GM10847 (cell line): ENCODE data around the gene NXPH1.

ENCODE experiments used
- POLR2A ChIP-seq: IDR thresholded peaks from 2 replicates; pipeline ENCODE4 v1.6.1; 2011; ENCODE audit not compliant: insufficient read length; ENCODE audit errors: extremely low read depth

The NXPH1 gene

DNA sequence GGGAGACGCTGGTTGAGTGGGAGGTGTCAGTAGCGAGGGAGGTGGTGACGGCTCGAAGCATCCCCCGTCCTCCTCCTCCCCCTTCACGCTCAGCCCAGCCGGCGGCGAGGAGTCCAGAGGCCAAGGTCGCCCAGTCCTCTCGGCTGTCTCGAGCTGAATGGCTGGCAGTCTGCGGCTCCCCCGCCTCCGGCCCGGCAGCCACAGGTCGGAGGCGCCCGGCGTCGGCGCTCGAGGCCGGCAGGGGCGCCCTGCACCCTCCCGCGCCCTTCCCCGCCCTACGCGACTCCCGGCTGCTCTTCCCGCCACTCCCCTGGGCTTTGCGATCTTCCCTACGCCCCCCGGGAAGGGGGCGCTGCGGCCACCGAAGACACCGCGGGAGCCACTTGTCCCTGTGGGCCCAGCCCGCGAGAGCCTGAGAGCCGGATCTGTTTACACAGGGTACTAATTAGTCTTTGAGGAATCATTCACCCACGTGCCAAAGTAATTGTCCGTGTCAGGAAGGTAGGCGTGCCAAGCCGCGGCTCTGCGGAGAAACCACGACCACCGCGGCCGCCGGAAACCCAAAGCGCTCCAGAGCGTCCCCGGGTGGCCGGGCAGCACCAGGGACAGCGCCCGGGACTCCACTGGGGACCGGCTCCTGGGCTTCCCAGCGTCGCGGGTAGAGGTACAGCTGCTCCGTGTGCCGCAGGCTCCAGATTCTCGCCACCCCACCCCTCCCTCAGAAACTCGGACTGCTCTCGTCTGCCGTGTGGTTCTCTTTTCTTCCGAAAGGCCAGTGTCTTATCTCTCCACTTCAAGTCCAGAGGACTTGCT is at the start of gene NXPH1:
NXPH1 (plus strand) TSS at position 133 of the 813 bp plus-strand sequence.
- no peak for TF ChIP-seq POLR2A

DNA sequence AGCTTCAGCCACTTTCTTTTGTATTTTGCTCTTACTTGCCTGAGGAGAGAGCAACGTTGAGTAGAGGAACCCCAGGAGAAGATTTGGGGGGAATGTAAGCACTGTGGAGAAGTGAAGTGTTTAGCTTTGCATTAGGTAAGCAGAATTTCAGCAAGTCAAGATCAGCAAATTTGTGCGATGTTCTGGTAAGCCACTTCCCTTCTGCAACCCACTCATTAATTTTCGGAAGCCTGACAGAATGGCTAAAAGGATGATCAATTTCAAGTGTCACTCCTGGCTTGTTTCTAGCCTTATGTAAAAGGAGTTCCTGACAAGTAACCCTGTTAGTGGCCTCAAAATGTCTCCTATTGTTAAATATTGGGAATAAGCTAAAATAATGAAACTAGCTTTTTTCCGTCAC is 48.5 kb upstream of the NXPH1 start:
- TF ChIP-seq POLR2A, result no peak

DNA sequence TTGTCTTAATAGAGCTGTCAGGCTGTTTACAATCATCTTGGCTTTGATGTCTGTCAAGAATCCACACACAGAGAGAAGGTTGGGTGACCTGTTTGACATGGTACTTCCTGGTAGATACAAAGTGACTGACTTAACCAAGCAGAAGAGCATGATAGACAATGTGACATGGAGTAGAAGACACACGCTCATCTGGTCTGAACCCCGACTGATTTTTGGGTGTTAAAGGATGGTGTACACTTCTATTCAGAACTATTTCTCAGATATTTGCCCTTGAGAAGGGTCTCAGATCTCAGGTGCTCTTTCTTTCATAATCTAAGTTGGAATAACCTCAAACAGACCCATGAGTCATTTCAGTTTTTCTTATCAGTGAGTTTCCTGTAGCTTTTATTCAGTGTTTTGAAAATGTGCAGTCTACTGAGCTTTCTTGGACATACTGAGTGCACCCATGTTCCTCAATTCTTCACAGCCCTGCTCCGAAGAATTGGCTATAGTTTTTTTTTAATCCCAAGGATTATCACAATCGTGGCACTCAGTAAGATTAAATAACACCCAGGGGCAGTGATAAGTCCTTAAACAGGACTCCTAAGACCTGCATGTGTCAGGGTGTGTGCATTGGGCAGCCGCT is 46.4 kb upstream of the NXPH1 start:
- no peak for TF ChIP-seq POLR2A

DNA sequence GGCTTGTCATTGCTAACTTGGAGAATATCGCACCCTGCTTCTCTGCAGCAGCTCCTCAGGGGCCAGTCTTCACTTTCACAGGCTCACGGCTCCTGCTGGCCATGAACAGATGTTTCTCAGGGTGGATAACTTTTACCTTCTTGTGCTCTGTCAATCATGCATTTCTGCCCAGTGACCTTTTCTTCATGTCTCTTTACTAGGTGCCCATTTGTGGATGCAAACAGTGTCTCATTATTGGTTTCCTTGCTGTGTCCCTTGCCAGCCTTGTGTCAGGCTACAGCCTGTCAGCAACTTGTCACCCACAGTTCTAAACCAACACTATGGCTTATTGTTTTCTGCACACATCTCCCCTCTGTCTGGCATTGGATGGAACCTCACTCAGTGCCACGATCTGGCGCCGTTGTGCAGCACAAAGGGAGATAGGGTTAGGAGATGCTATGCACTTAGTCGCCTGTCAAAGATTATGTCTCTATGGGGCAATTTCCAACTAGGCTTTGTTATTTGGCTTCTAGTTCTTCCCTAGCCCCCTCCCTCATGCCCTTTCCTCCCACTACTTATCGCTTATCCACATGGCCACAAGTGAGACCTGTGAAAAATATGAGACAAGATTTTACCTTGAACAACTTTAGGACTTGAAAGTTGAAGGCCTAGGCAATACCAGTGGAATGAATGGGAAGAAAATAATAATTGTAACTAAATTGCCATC is 45.7 kb upstream of the NXPH1 start:
- no peak for TF ChIP-seq POLR2A

DNA sequence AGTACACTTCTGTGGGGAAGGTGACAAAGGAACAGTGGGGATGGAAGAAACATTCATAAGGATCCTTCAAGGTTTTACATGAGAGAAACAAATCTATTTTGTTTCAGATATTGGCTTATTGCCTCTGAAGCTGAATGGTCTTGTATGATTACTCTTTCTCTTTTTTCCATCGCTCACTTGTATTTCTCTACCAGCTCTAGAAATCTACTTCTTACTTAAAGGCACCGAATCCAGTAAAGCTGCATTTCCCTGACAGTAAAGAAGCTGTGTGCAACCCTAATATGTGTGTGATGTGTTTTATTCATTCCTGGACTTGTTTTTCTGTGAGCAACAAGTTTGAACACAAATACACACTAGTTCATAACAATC is 45.2 kb upstream of the NXPH1 start:
- TF ChIP-seq POLR2A, result no peak

GRCh38 chr7:8389593-8390261 is 43.7 kb upstream of the NXPH1 start:
- TF ChIP-seq POLR2A, result no peak

DNA sequence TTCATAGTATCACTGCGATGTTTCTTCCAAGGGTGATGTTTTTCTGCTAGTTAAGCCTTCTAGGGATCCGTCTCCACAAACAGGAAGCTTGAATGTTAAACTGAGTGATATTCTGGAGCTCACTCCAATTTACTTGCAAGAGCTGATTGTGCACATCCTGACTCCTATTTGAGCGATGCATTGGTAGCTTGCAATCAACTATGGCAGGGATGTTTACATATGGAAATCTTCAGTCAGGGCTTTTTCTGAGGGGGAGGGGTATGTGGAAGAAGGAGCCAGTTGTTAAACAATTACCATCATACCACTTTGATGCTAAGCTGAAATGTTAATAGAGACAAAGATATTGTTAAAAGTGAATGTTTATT is 43.2 kb upstream of the NXPH1 start:
- no peak for TF ChIP-seq POLR2A

- no peak for TF ChIP-seq POLR2A
Measured at GRCh38 chr7:8391353-8392062, 41.9 kb upstream of the NXPH1 start.

GRCh38 chr7:8396294-8396693 is 37.1 kb upstream of the NXPH1 start:
- TF ChIP-seq POLR2A, result no peak

DNA sequence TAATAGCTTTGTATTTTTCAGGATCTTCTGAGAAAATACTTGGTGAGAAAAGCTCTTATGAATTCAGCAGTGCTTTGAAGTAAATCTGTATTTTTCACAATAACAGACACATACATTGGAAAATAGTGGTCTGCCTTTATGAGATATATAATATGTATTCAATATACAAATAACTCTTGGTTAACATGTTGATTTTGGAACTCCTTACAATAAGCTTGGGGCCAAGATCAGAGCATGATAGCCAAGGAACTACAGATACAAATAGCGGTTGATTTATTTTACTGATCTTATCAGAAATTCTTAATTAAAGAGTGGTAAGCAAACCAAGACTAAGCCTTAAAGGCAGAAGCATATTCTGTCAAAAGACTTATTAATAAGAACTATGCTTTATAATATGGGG is 24.5 kb upstream of the NXPH1 start:
- TF ChIP-seq POLR2A, result no peak

GRCh38 chr7:8411103-8411502 is 22.3 kb upstream of the NXPH1 start:
- TF ChIP-seq POLR2A, result no peak

DNA sequence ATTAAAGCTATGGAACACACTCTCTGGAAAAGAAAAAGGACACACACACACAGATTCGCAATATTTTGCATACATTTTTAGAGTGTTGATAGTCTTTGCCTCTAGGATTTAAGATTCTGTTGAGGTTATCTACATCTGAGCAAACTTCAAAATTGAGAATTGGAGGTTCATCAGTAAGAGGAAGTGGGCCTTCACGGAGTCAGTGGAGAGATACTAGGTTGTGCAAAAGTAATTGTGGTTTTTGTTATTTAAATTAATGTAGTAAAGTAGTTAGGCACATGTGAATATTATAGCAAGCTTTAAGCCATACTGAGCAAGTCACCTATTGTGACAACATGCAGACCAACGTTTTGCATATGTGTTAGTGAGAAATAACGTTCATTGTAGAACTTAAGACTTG is 19.8 kb upstream of the NXPH1 start:
- no peak for TF ChIP-seq POLR2A

GRCh38 chr7:8418629-8419245 is 14.7 kb upstream of the NXPH1 start:
- TF ChIP-seq POLR2A, result no peak

- TF ChIP-seq POLR2A, result no peak
Measured at GRCh38 chr7:8422177-8422576, 11.2 kb upstream of the NXPH1 start.

GRCh38 chr7:8423057-8423456 is 10.4 kb upstream of the NXPH1 start:
- TF ChIP-seq POLR2A, result no peak
